CD4-positive, alpha-beta T cell (primary cell): ENCODE measurements around the gene ZNF747. TPM values are rescaled to one million over a fixed set of nuclear protein-coding genes. Genes with fewer than 3 reads are reported as not detected.

Source experiments
- ATAC-seq: fragments of 200-7000 bp; cut with Tn5 transposase; one replicate; pipeline ENCODE4 v1.10.0; 2022; ENCODE audit warnings: mild to moderate bottlenecking; ENCODE audit not compliant: poor library complexity
- CTCF ChIA-PET: fragments of 350-600 bp; sonication (Branson Sonifier 250); formaldehyde crosslinking; loops from one replicate; lab custom pipeline; 2021; ENCODE audit warnings: antibody characterized with exemption, inconsistent platforms; lab: Charles Lee
- POLR2A ChIA-PET: fragments of 350-600 bp; sonication (Branson Sonifier 250); formaldehyde crosslinking; loops from one replicate; lab custom pipeline; 2021; ENCODE audit warnings: antibody characterized with exemption, inconsistent platforms; lab: Charles Lee
- DNase-seq, 14 experiments: peaks; one replicate each; pipeline ENCODE4 v3.0.0-alpha.2; 2013 to 2020; ENCODE audit warnings: mixed read lengths in 2 of 14
- H3K27ac ChIP-seq, 2 donors: one replicate each; pipeline versions ENCODE4 v1.5.1 to v1.7.0; 2013; ENCODE audit warnings: low read length in 2 of 2, low read depth in 1 of 2, mild to moderate bottlenecking in 1 of 2
- H3K27me3 ChIP-seq, 2 experiments: 1 replicate in 1 of 2; 2 replicates in 1 of 2; pipeline versions ENCODE4 v1.6.1 to v1.7.0; 2013; ENCODE audit warnings: low read length in 2 of 2, control low read depth in 1 of 2, mild to moderate bottlenecking in 1 of 2, moderate library complexity in 1 of 2; ENCODE audit not compliant: insufficient read depth in 2 of 2, control insufficient read depth in 1 of 2
- H3K36me3 ChIP-seq: one replicate; pipeline ENCODE4 v1.6.1; 2013; ENCODE audit warnings: low read length, control low read depth; ENCODE audit not compliant: insufficient read depth
- H3K4me1 ChIP-seq: one replicate; pipeline ENCODE4 v1.6.1; 2013; ENCODE audit warnings: low read length, control low read depth; ENCODE audit not compliant: insufficient read depth
- H3K4me3 ChIP-seq: one replicate; pipeline ENCODE4 v1.5.1; 2013; ENCODE audit warnings: mild to moderate bottlenecking, low read length, moderate library complexity
- H3K9me3 ChIP-seq, 2 experiments: 1 replicate in 1 of 2; 2 replicates in 1 of 2; pipeline versions ENCODE4 v1.6.1 to v1.7.0; 2013; ENCODE audit warnings: low read length in 2 of 2, mild to moderate bottlenecking in 2 of 2, control low read depth in 1 of 2, moderate library complexity in 1 of 2; ENCODE audit not compliant: control insufficient read depth in 1 of 2, insufficient read depth in 1 of 2
- H3K27ac Mint-ChIP-seq: one replicate; pipeline ENCODE4 v1.8.0; 2020; ENCODE audit warnings: mixed read lengths
- H3K27me3 Mint-ChIP-seq: one replicate; pipeline ENCODE4 v1.8.0; 2021; ENCODE audit warnings: mixed read lengths
- H3K36me3 Mint-ChIP-seq: one replicate; pipeline ENCODE4 v1.8.0; 2021; ENCODE audit warnings: low read depth, mixed read lengths
- H3K4me1 Mint-ChIP-seq: one replicate; pipeline ENCODE4 v1.8.0; 2021; ENCODE audit warnings: low read depth, mixed read lengths
- H3K4me3 Mint-ChIP-seq: one replicate; pipeline ENCODE4 v1.8.0; 2020; ENCODE audit warnings: mild to moderate bottlenecking, mixed read lengths
- H3K9me3 Mint-ChIP-seq: one replicate; pipeline ENCODE4 v1.8.0; 2020; ENCODE audit warnings: mixed read lengths
- intact Hi-C, 2 experiments: fragments of 100-400 bp; cut with DNase I in 1 of 2; cut with micrococcal nuclease in 1 of 2; formaldehyde crosslinking; loops; one replicate each; pipeline versions ENCODE4 v1.15.1 to v1.9.0; 2023 to 2025; cut with DNase I, micrococcal nuclease
- total RNA-seq, 174 experiments: library from RNA in 2 of 174; stranded (reverse) in 2 of 174; gene quantifications; one replicate each; pipeline ENCODE4 v1.2.3 and lab custom pipeline; 2021 to 2026
- TF ChIP-seq, protein P1 (sequence below): fragments of 200-600 bp; IDR thresholded peaks from one replicate; pipeline ENCODE4 v1.8.0; 2022; ENCODE audit warnings: antibody characterized with exemption, mild to moderate bottlenecking

Gene ZNF747
- total RNA-seq, 2 experiments from 2014 or later, result 6.3 to 6.7 TPM

DNA sequence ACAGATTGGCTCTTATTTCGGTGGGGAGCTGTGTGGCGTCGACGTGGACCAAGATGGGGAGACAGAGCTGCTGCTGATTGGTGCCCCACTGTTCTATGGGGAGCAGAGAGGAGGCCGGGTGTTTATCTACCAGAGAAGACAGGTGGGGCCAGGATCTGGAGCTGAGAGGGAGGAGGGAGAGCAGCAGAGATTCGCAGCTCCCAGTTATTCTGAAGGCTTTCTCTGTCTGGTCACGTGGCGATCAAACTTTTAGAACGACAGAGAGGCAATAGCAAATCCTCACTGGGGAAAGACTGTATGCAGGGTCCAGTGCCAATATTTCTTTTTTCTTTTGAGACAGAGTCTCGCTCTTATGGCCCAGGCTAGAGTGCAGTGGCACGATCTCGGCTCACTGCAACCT is 39.9 kb downstream of the ZNF747 start:
- TF ChIP-seq, protein P1, sequence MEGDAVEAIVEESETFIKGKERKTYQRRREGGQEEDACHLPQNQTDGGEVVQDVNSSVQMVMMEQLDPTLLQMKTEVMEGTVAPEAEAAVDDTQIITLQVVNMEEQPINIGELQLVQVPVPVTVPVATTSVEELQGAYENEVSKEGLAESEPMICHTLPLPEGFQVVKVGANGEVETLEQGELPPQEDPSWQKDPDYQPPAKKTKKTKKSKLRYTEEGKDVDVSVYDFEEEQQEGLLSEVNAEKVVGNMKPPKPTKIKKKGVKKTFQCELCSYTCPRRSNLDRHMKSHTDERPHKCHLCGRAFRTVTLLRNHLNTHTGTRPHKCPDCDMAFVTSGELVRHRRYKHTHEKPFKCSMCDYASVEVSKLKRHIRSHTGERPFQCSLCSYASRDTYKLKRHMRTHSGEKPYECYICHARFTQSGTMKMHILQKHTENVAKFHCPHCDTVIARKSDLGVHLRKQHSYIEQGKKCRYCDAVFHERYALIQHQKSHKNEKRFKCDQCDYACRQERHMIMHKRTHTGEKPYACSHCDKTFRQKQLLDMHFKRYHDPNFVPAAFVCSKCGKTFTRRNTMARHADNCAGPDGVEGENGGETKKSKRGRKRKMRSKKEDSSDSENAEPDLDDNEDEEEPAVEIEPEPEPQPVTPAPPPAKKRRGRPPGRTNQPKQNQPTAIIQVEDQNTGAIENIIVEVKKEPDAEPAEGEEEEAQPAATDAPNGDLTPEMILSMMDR, result no peak

DNA sequence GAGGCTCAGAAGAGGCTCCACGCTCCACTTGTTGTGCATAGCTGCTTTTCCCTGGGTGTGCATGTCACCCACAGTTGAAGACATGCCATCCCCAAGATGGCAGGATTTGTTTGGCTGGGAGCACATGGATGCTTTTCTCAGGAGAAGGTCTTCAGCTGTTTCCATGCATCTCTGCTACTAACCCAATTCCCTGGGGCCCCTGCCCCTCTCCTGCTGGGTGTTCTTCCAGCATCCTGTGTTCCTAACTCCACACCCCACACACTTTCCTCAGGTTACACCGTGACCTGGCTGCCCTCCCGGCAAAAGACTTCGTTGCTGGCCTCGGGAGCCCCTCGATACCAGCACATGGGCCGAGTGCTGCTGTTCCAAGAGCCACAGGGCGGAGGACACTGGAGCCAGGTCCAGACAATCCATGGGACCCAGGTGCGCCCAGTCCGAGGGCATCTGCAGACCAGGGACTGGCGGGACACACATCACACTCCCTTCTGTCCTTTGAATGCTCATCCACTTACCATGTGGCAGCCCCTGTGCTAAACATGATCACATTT is 40.6 kb downstream of the ZNF747 start:
- Mint-ChIP-seq H3K27me3 (no peaks in the 10 kb centered on the region), H3K4me1 (peaks cover 24% of the 10 kb centered on the region), H3K36me3 (peaks cover 84% of the 10 kb centered on the region), H3K27ac (no peak overlapping the region), H3K9me3 (no peaks in the 10 kb centered on the region), H3K4me3 (no peak overlapping the region)
- Histone ChIP-seq H3K4me3 (no peak overlapping the region), H3K9me3 (no peaks in the 10 kb centered on the region), H3K36me3 (peaks cover 93% of the 10 kb centered on the region), H3K4me1 (peaks cover 20% of the 10 kb centered on the region), H3K27me3 (no peaks in the 10 kb centered on the region), H3K27ac (no peak overlapping the region)
- TF ChIP-seq, protein P1, result no peak
- intact Hi-C loops, result loop anchor here in 1 of 2 experiments (5.0 kb wide), 1 partner anchor 33 kb away; the partner anchor contains the start of gene ZNF768
- DNase-seq, result no peak
- CTCF ChIA-PET, result no interaction called here
- POLR2A ChIA-PET, result interaction anchor here (0.8 to 2.5 kb wide), 2 partner anchors 20 to 91 kb away, joined by 3 to 9 read pairs; partner anchors contain the start of gene ZNF785
- no peak for ATAC-seq

More for the DNA sequence above, 39.9 kb downstream of the ZNF747 start:
- no peak overlapping the region for H3K4me3 ChIP-seq
- peaks cover 91% of the 10 kb centered on the region for H3K36me3 ChIP-seq
- H3K27ac Mint-ChIP-seq, result no peak overlapping the region
- peaks cover 27% of the 10 kb centered on the region for H3K4me1 Mint-ChIP-seq
- no peaks in the 10 kb centered on the region for H3K9me3 ChIP-seq
- peaks cover 18% of the 10 kb centered on the region for H3K4me1 ChIP-seq
- intact Hi-C loops, result loop anchor here in 1 of 2 experiments (5.0 kb wide), 1 partner anchor 33 kb away; the partner anchor contains the start of gene ZNF768
- H3K36me3 Mint-ChIP-seq, result peaks cover 81% of the 10 kb centered on the region
- ATAC-seq, result no peak
- no peak for DNase-seq
- H3K27me3 Mint-ChIP-seq, result no peaks in the 10 kb centered on the region
- H3K27me3 ChIP-seq, result no peaks in the 10 kb centered on the region
- CTCF ChIA-PET, result no interaction called here
- no peak overlapping the region for H3K27ac ChIP-seq
- POLR2A ChIA-PET, result interaction anchor here (0.6 to 2.5 kb wide), 4 partner anchors 21 to 166 kb away, joined by 3 to 9 read pairs (median 5); partner anchors contain the start of gene ZNF785
- H3K4me3 Mint-ChIP-seq, result no peak overlapping the region
- H3K9me3 Mint-ChIP-seq, result no peaks in the 10 kb centered on the region

DNA sequence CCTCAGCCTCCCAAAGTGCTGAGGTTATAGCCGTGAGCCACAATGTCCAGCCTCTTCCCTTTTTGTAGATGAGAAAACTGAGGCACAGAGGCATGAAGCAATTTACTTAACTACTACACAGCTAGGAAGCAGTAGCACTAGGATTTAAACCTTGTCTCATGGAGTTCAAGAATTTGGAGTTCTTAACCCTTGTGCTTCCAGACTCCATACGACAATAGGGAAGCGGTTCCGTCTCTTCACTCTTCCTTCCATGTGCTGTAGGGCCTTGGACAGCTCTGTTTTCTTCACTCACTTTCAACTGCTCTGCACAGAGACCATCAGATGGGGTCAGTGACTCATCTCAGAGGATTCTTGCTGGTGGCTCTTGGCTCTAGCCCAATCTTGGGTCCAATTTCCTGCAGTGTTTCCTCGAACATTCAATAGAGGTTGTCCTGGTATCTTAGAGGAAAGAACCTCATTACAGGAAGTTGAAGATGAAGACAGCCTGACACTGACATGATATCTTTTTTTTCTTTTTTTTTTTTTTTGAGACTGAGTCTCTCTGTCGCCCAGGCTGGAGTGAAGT is 42.8 kb downstream of the ZNF747 start:
- Mint-ChIP-seq H3K27ac (peak overlapping the region; percentile 68), H3K4me1 (peaks cover 21% of the 10 kb centered on the region), H3K4me3 (no peak overlapping the region), H3K27me3 (no peaks in the 10 kb centered on the region), H3K9me3 (no peaks in the 10 kb centered on the region), H3K36me3 (peaks cover 83% of the 10 kb centered on the region)
- ATAC-seq, result peak; percentile 62
- peaks cover 27% of the 10 kb centered on the region for H3K4me1 ChIP-seq
- H3K36me3 ChIP-seq, result peaks cover 93% of the 10 kb centered on the region
- intact Hi-C loops, result loop anchor here in 1 of 2 experiments (2.0 to 5.0 kb wide), 2 partner anchors 17 to 35 kb away; partner anchors contain the start of gene ZNF768
- TF ChIP-seq, protein P1, result no peak
- peak overlapping the region in 1 of 2 donors; percentile 29 for H3K27ac ChIP-seq
- H3K9me3 ChIP-seq, result no peaks in the 10 kb centered on the region
- ChIA-PET CTCF (interaction anchor here (0.8 to 2.1 kb wide), 5 partner anchors 38 to 124 kb away, joined by 3 to 8 read pairs (median 4); partner anchors contain the start of gene DCTPP1), POLR2A (interaction anchor here (0.9 to 1.4 kb wide), 4 partner anchors 18 to 43 kb away, joined by 3 to 8 read pairs (median 6); partner anchors contain the start of gene ZNF747)
- peak in 6 of 14 experiments; percentile 28 to 65 (median 46) for DNase-seq
- no peak overlapping the region for H3K4me3 ChIP-seq
- H3K27me3 ChIP-seq, result no peaks in the 10 kb centered on the region
